Measurements from ENCODE around the gene C10orf120. TPM values are rescaled to one million over a fixed set of nuclear protein-coding genes. Genes with fewer than 3 reads are reported as not detected.

The C10orf120 gene
- total and polyA plus RNA-seq, 3 experiments from 2014 or later, result not detected

DNA sequence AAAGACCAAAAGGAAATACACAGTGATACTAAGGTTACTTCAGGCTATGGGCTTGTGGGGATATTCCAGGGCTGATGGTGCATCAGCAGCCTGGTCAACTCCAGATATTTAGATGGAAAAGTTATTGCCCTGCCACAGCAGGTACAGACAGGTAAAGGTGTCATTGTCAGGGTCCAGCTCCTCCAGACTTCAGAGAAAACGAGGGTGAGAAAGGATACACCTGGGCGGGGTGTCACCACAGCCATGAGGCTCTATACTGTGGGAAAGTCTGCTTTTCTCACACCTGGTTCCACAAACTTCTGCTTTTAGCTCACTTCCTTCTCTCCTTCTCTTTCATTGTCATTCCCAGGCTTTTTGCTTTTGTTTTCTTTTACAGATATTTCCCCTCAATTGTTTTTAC, 2.0 kb upstream of the C10orf120 start:
- Mint-ChIP-seq H3K4me3 (no peak overlapping the region), H3K36me3 (no peaks in the 10 kb centered on the region), H3K27me3 (peaks cover 3 to 15% of the 10 kb centered on the region in 2 donors), H3K4me1 (no peaks in the 10 kb centered on the region), H3K27ac (peak overlapping the region in 1 of 8 donors; percentile 62), H3K9me3 (peaks cover 0 to 3% (median 0%) of the 10 kb centered on the region in 5 donors)
- POLR2A ChIA-PET, result no interaction called here
- Histone ChIP-seq H3K27me3 (ENCODE audit: insufficient read depth, low read length, poor library complexity, severe bottlenecking) (no peaks in the 10 kb centered on the region), H3K4me3 (ENCODE audit: low read length) (no peak overlapping the region), H3K27ac (ENCODE audit: low read depth, low read length) (no peak overlapping the region), H3K9me3 (ENCODE audit: low read length) (no peaks in the 10 kb centered on the region), H3K36me3 (ENCODE audit: insufficient read depth, low read length) (no peaks in the 10 kb centered on the region), H3K4me1 (ENCODE audit: insufficient read depth, low read length) (no peaks in the 10 kb centered on the region)
- no peak for DNase-seq
- CTCF ChIA-PET, result no interaction called here

DNA sequence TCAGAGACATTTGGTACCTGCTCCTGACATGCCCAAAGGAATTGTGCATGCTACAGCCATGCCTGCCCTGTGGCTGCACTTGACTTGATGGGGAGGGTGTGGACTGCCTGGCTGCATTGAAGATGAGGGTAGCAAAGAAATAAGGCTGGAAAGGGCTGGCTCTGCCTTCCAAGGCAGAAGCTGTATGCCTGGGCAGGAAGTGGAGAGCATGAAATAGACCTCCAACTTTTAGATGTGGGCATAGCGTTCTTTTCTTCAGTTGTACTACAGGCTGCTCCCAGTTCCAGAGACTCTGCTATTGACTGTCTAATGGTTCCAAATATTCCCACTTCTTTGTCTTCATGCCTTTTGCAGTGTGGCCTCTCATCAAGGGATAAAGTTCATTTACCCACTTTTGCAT, 3.0 kb downstream of the C10orf120 start:
- Mint-ChIP-seq H3K27ac (no peak overlapping the region), H3K4me1 (no peaks in the 10 kb centered on the region), H3K4me3 (no peak overlapping the region), H3K36me3 (no peaks in the 10 kb centered on the region), H3K27me3 (peaks cover 5 to 39% of the 10 kb centered on the region in 2 donors), H3K9me3 (peaks cover 0 to 8% (median 0%) of the 10 kb centered on the region in 5 donors)
- H3K4me1 ChIP-seq (ENCODE audit: insufficient read depth, low read length), result no peaks in the 10 kb centered on the region
- POLR2A ChIA-PET, result no interaction called here
- H3K27me3 ChIP-seq (ENCODE audit: insufficient read depth, low read length, poor library complexity, severe bottlenecking), result no peaks in the 10 kb centered on the region
- DNase-seq, result no peak
- no peak overlapping the region for H3K27ac ChIP-seq (ENCODE audit: low read depth, low read length)
- no peaks in the 10 kb centered on the region for H3K36me3 ChIP-seq (ENCODE audit: insufficient read depth, low read length)
- CTCF ChIA-PET, result no interaction called here
- no peaks in the 10 kb centered on the region for H3K9me3 ChIP-seq (ENCODE audit: low read length)
- no peak overlapping the region for H3K4me3 ChIP-seq (ENCODE audit: low read length)

DNA sequence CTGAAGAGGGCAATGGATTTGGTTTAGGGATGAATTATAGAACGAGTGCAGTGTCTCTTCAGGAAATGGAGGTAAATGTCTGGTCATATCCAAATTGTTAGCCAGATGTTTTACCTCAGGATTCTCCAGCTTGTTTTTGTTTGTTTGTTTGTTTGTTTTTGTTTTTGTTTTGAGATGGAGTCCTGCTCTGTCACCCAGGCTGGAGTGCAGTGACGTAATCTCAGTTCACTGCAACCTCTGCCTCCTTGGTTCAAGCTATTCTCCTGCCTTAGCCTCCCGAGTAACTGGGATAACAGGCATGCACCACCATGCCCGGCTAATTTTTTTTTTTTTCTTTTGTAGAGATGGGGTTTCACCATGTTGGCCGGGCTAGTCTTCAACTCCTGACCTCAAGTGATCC, 6.9 kb downstream of the C10orf120 start:
- CTCF ChIA-PET, result no interaction called here
- POLR2A ChIA-PET, result no interaction called here
- peaks cover 7 to 49% of the 10 kb centered on the region in 2 donors for H3K27me3 Mint-ChIP-seq

DNA sequence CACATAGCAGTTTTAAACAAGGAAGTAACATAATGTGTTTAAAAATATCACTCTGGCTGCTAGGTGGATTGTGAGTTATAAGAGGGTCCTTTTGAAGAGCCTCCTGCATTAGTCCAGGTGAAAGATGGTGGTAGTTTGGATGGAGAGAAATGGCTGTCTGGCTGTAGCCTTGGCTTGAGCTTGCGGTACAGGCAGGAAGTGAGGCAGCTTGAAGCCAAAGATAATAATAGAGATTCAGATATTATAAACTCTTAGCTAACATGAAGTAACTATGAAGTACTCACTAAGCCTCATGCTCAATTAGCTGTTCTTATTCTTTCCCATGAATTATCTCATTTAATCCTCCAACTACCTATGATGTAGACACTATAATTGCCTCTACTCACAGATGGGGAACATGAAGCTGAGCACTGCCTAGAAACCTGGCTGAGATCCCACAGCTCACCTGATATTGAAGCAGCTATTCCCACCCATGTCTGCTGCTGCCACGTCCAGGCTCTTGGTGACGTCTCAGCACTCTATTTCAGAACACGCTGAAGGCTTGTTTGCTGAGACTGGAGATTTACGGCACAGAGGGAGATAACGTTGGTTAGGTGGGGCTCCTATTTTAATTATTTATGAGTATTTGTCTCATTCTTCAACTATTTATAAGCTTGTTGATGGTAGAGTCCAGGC, 10.4 kb downstream of the C10orf120 start:
- Histone ChIP-seq H3K4me3 (ENCODE audit: low read length) (no peak overlapping the region), H3K27me3 (ENCODE audit: insufficient read depth, low read length, poor library complexity, severe bottlenecking) (no peaks in the 10 kb centered on the region), H3K4me1 (ENCODE audit: insufficient read depth, low read length) (no peaks in the 10 kb centered on the region), H3K36me3 (ENCODE audit: insufficient read depth, low read length) (no peaks in the 10 kb centered on the region), H3K27ac (ENCODE audit: low read depth, low read length) (no peak overlapping the region), H3K9me3 (ENCODE audit: low read length) (no peaks in the 10 kb centered on the region)
- POLR2A ChIA-PET, result no interaction called here
- no peak for DNase-seq
- Mint-ChIP-seq H3K27me3 (peaks cover 12 to 56% of the 10 kb centered on the region in 2 donors), H3K9me3 (no peaks in the 10 kb centered on the region), H3K4me1 (no peaks in the 10 kb centered on the region), H3K27ac (no peak overlapping the region), H3K36me3 (no peaks in the 10 kb centered on the region), H3K4me3 (no peak overlapping the region)
- CTCF ChIA-PET, result no interaction called here

More for the DNA sequence above, 6.9 kb downstream of the C10orf120 start:
- Mint-ChIP-seq H3K27ac (no peak overlapping the region), H3K4me1 (no peaks in the 10 kb centered on the region), H3K4me3 (no peak overlapping the region), H3K36me3 (no peaks in the 10 kb centered on the region), H3K9me3 (peaks cover 0 to 8% (median 0%) of the 10 kb centered on the region in 5 donors)
- H3K9me3 ChIP-seq (ENCODE audit: low read length), result no peaks in the 10 kb centered on the region
- no peaks in the 10 kb centered on the region for H3K36me3 ChIP-seq (ENCODE audit: insufficient read depth, low read length)
- no peaks in the 10 kb centered on the region for H3K27me3 ChIP-seq (ENCODE audit: insufficient read depth, low read length, poor library complexity, severe bottlenecking)
- no peak overlapping the region for H3K4me3 ChIP-seq (ENCODE audit: low read length)
- DNase-seq, result no peak
- H3K27ac ChIP-seq (ENCODE audit: low read depth, low read length), result no peak overlapping the region
- H3K4me1 ChIP-seq (ENCODE audit: insufficient read depth, low read length), result no peaks in the 10 kb centered on the region

DNA sequence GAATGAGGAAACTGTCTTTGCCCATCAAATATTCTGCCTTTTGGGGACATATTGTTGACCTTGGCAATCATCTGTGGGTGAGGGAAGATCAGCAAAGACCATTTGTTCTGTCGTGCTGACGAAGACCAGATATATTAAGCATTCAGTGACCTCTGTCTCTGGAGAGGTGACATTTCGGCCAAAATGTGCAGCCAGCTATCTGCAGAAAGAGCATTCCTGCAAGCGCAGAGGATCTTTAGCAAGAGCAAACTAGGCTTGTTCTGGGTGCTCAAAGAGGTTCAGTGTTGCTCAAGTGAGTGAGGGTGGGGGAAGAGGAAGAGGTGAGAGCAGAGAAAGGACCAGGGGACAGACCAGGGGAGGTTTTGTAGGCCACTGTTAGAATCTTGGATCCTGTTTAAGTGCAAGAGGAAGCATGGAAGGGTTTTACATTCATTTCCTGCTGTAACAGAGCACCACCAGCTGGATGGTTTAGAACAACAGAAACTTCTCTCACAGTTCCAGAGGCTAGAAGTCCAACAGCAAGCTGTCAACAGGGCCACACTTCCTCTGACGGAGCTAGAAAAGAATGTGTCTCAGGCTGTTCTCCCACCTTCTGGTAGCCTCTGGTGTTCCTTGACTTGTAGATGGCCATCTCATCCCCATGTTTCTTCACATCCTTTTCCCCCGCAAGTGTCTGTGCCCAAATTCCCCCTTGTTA, 11.2 kb downstream of the C10orf120 start:
- Mint-ChIP-seq H3K27me3 (peaks cover 18 to 59% of the 10 kb centered on the region in 2 donors), H3K4me3 (no peak overlapping the region), H3K4me1 (no peaks in the 10 kb centered on the region), H3K9me3 (no peaks in the 10 kb centered on the region), H3K27ac (no peak overlapping the region), H3K36me3 (no peaks in the 10 kb centered on the region)
- H3K9me3 ChIP-seq (ENCODE audit: low read length), result no peaks in the 10 kb centered on the region
- H3K4me3 ChIP-seq (ENCODE audit: low read length), result no peak overlapping the region
- H3K27ac ChIP-seq (ENCODE audit: low read depth, low read length), result no peak overlapping the region
- CTCF ChIA-PET, result no interaction called here
- H3K4me1 ChIP-seq (ENCODE audit: insufficient read depth, low read length), result no peaks in the 10 kb centered on the region
- H3K36me3 ChIP-seq (ENCODE audit: insufficient read depth, low read length), result no peaks in the 10 kb centered on the region
- POLR2A ChIA-PET, result no interaction called here
- no peak for DNase-seq
- H3K27me3 ChIP-seq (ENCODE audit: insufficient read depth, low read length, poor library complexity, severe bottlenecking), result no peaks in the 10 kb centered on the region

DNA sequence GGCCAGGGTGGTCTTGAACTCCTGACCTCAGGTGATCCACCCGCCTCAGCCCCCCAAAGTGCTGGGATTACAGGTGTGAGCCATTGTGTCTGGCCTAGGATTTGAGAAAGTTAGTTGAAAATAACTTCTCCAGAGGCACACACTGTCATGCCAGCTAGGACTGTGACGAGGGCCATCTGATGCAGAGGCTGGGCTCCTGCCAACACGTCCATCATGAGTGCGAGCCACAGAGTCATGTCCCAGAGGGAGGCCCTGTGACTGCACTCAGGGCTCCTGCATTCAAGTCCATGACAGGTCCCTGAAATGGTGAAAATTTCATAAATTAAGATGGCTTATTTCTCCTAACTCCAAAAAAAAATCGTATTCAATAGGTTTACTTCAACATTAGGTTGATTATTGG, 17.1 kb downstream of the C10orf120 start:
- Histone ChIP-seq H3K9me3 (ENCODE audit: low read length) (no peaks in the 10 kb centered on the region), H3K4me1 (ENCODE audit: insufficient read depth, low read length) (no peaks in the 10 kb centered on the region), H3K27ac (ENCODE audit: low read depth, low read length) (no peak overlapping the region), H3K4me3 (ENCODE audit: low read length) (no peak overlapping the region), H3K36me3 (ENCODE audit: insufficient read depth, low read length) (no peaks in the 10 kb centered on the region), H3K27me3 (ENCODE audit: insufficient read depth, low read length, poor library complexity, severe bottlenecking) (no peaks in the 10 kb centered on the region)
- Mint-ChIP-seq H3K4me3 (no peak overlapping the region), H3K36me3 (no peaks in the 10 kb centered on the region), H3K27ac (no peak overlapping the region), H3K4me1 (no peaks in the 10 kb centered on the region), H3K9me3 (peaks cover 0 to 2% (median 2%) of the 10 kb centered on the region in 5 donors), H3K27me3 (peaks cover 25 to 35% of the 10 kb centered on the region in 2 donors)
- ChIA-PET POLR2A (no interaction called here), CTCF (no interaction called here)
- DNase-seq, result no peak

DNA sequence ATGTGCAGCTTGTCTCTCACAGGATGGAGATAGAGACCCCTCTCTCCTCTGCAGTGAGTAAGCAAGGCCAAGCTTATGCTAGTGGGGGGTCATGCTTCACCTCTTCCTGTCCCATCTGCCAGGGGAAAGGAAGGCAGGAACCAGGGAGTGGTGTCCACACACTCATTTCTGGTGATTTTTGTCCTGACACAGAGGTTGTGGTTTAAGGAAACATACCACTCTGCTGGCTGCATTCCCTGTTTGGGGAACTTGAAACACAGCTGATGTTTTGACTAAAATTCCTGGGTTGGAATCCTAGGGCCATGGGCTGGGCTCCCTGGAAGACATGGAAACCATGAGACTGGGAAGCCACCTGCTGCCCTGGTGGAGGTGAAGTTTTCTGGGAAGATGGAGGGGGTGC, 21.4 kb downstream of the C10orf120 start:
- no peaks in the 10 kb centered on the region for H3K36me3 Mint-ChIP-seq
- DNase-seq, result no peak
- Histone ChIP-seq H3K9me3 (ENCODE audit: low read length) (no peaks in the 10 kb centered on the region), H3K27ac (ENCODE audit: low read depth, low read length) (no peak overlapping the region), H3K4me3 (ENCODE audit: low read length) (no peak overlapping the region), H3K27me3 (ENCODE audit: insufficient read depth, low read length, poor library complexity, severe bottlenecking) (no peaks in the 10 kb centered on the region), H3K4me1 (ENCODE audit: insufficient read depth, low read length) (no peaks in the 10 kb centered on the region), H3K36me3 (ENCODE audit: insufficient read depth, low read length) (no peaks in the 10 kb centered on the region)
- CTCF ChIA-PET, result no interaction called here
- no peak overlapping the region for H3K27ac Mint-ChIP-seq
- H3K27me3 Mint-ChIP-seq, result peaks cover 19 to 44% of the 10 kb centered on the region in 2 donors
- no peak overlapping the region for H3K4me3 Mint-ChIP-seq
- H3K4me1 Mint-ChIP-seq, result no peaks in the 10 kb centered on the region
- POLR2A ChIA-PET, result no interaction called here
- H3K9me3 Mint-ChIP-seq, result peaks cover 0 to 2% (median 2%) of the 10 kb centered on the region in 5 donors

DNA sequence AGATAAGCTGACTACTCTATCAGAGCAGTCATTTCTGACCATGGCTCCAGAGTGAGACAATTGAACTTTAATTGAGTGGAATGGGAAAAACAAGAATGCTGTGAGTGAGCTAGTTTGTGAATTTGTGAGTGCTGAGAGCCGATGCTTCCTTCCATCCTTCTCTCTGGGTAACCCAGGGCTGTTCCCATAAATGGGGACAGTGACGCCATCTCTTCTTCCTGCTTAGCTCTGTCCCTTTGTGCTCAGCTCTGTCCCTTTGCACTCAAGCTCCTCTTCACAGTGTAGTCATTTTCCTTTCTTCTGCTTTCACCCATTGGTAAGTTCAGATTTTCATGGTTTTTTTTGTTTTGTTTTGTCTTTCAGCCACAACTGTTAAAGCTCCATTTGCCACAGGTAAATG, 24.4 kb downstream of the C10orf120 start:
- H3K27me3 Mint-ChIP-seq, result peaks cover 26 to 50% of the 10 kb centered on the region in 2 donors
- no peak for DNase-seq
- ChIA-PET POLR2A (no interaction called here), CTCF (no interaction called here)
- H3K27ac Mint-ChIP-seq, result no peak overlapping the region
- H3K4me1 Mint-ChIP-seq, result no peaks in the 10 kb centered on the region
- Histone ChIP-seq H3K9me3 (ENCODE audit: low read length) (no peaks in the 10 kb centered on the region), H3K36me3 (ENCODE audit: insufficient read depth, low read length) (no peaks in the 10 kb centered on the region), H3K4me1 (ENCODE audit: insufficient read depth, low read length) (no peaks in the 10 kb centered on the region), H3K27me3 (ENCODE audit: insufficient read depth, low read length, poor library complexity, severe bottlenecking) (no peaks in the 10 kb centered on the region), H3K4me3 (ENCODE audit: low read length) (no peak overlapping the region), H3K27ac (ENCODE audit: low read depth, low read length) (no peak overlapping the region)
- no peaks in the 10 kb centered on the region for H3K36me3 Mint-ChIP-seq
- no peak overlapping the region for H3K4me3 Mint-ChIP-seq
- peaks cover 0 to 2% (median 2%) of the 10 kb centered on the region in 5 donors for H3K9me3 Mint-ChIP-seq
